BLaER1 treated with 17β-estradiol and CSF1 and Interleukin-3, amounts not matched to agents 10 nM and 100 nM (cell line): ENCODE data around the gene FAM53A.

Experiments
- H3K27ac ChIP-seq, 11 experiments: shearing (Covaris generic); formaldehyde crosslinking; 2 replicates each; pipeline ENCODE4 v1.8.1; 2022
- H3K27me3 ChIP-seq, 11 experiments: shearing (Covaris generic); formaldehyde crosslinking; 2 replicates each; pipeline ENCODE4 v1.8.1; 2022
- H3K36me3 ChIP-seq, 11 experiments: shearing (Covaris generic); formaldehyde crosslinking; 2 replicates each; pipeline ENCODE4 v1.8.1; 2022
- H3K4me1 ChIP-seq, 10 experiments: shearing (Covaris generic); formaldehyde crosslinking; 2 replicates each; pipeline ENCODE4 v1.8.1; 2022
- H3K4me2 ChIP-seq, 11 experiments: shearing (Covaris generic); formaldehyde crosslinking; 2 replicates each; pipeline ENCODE4 v1.8.1; 2022
- H3K4me3 ChIP-seq, 10 experiments: shearing (Covaris generic); formaldehyde crosslinking; 2 replicates each; pipeline ENCODE4 v1.8.1; 2022
- H3K9ac ChIP-seq, 11 experiments: shearing (Covaris generic); formaldehyde crosslinking; 2 replicates each; pipeline ENCODE4 v1.8.1; 2022
- H3K9me3 ChIP-seq, 11 experiments: shearing (Covaris generic); formaldehyde crosslinking; replicated peaks in 1 of 11; 2 replicates each; pipeline ENCODE4 v1.8.1; 2022
- H4K20me1 ChIP-seq, 11 experiments: shearing (Covaris generic); formaldehyde crosslinking; 2 replicates each; pipeline ENCODE4 v1.8.1; 2022
- Cebpa-rat ChIP-seq, 11 experiments: shearing (Covaris generic); IDR thresholded peaks; 2 replicates each; pipeline ENCODE4 v1.8.1; 2022

FAM53A gene

GRCh38 chr4:1683736-1684505 is at the start of gene FAM53A:
Gene FAM53A (minus strand): TSS chr4:1684313. CDS start chr4:1668741, 15,572 bp downstream.
- Histone ChIP-seq H3K9me3 (no peaks in the 10 kb centered on the region), H4K20me1 (peaks cover 0 to 12% (median 0%) of the 10 kb centered on the region in 11 experiments; a peak in 3 of 22 replicates), H3K4me3 (peak within 1 kb of the TSS; percentile 62 to 73 (median 68)), H3K4me2 (peak within 1 kb of the TSS; percentile 87 to 99 (median 97)), H3K27ac (peak within 1 kb of the TSS; percentile 55 to 83 (median 74); a peak in 21 of 22 replicates), H3K9ac (peak within 1 kb of the TSS; percentile 68 to 85 (median 79)), H3K27me3 (peaks cover 0 to 19% (median 15%) of the 10 kb centered on the region in 11 experiments; a peak in 13 of 22 replicates), H3K36me3 (peaks cover 0 to 9% (median 0%) of the 10 kb centered on the region in 11 experiments; a peak in 1 of 22 replicates), H3K4me1 (peaks cover 0 to 30% (median 20%) of the 10 kb centered on the region in 10 experiments; a peak in 18 of 20 replicates)
- no peak for TF ChIP-seq Cebpa-rat (IDR thresholded peaks at IDR 0.05)

- H3K4me1 ChIP-seq = peaks cover 15 to 34% (median 20%) of the 10 kb centered on the region in 10 experiments; a peak in 19 of 20 replicates
- H3K9ac ChIP-seq = peak overlapping the region in 1 of 11 experiments; percentile 24; a peak in 1 of 22 replicates
- peaks cover 68 to 100% (median 100%) of the 10 kb centered on the region in 11 experiments for H3K36me3 ChIP-seq
- no peak for TF ChIP-seq Cebpa-rat (IDR thresholded peaks at IDR 0.05)
- H3K4me2 ChIP-seq = no peak overlapping the region
- no peak overlapping the region for H3K27ac ChIP-seq
- H4K20me1 ChIP-seq = peaks cover 0 to 93% (median 55%) of the 10 kb centered on the region in 11 experiments; a peak in 18 of 22 replicates
- H3K27me3 ChIP-seq = no peaks in the 10 kb centered on the region
- peaks cover 21 to 34% (median 24%) of the 10 kb centered on the region in 11 experiments for H3K9me3 ChIP-seq
- H3K4me3 ChIP-seq = no peak overlapping the region
These were observed 48.8 kb upstream of the FAM53A start for GRCh38 chr4:1732911-1733310.

- peaks cover 4 to 17% (median 6%) of the 10 kb centered on the region in 11 experiments; a peak in 17 of 22 replicates for H3K9me3 ChIP-seq
- no peak overlapping the region for H3K4me2 ChIP-seq
- H4K20me1 ChIP-seq = peaks cover 0 to 99% (median 70%) of the 10 kb centered on the region in 11 experiments; a peak in 18 of 22 replicates
- peaks cover 51 to 100% (median 97%) of the 10 kb centered on the region in 11 experiments for H3K36me3 ChIP-seq
- peaks cover 31 to 51% (median 37%) of the 10 kb centered on the region in 10 experiments for H3K4me1 ChIP-seq
- H3K27ac ChIP-seq = no peak overlapping the region; a peak in 1 of 22 replicates
- no peak for TF ChIP-seq Cebpa-rat (IDR thresholded peaks at IDR 0.05)
- peak overlapping the region in 2 of 11 experiments; percentile 12 to 29; a peak in 2 of 22 replicates for H3K9ac ChIP-seq
- no peaks in the 10 kb centered on the region for H3K27me3 ChIP-seq
- H3K4me3 ChIP-seq = no peak overlapping the region
These were observed 47.1 kb upstream of the FAM53A start for GRCh38 chr4:1731180-1731579.

GRCh38 chr4:1730532-1731135 is 46.5 kb upstream of the FAM53A start:
- H3K4me2 ChIP-seq = peak overlapping the region in 1 of 11 experiments; percentile 100; a peak in 1 of 22 replicates
- TF ChIP-seq Cebpa-rat (IDR thresholded peaks at IDR 0.05) = no peak
- H4K20me1 ChIP-seq = peaks cover 0 to 99% (median 74%) of the 10 kb centered on the region in 11 experiments; a peak in 18 of 22 replicates
- peaks cover 46 to 100% (median 97%) of the 10 kb centered on the region in 11 experiments for H3K36me3 ChIP-seq
- peaks cover 36 to 57% (median 42%) of the 10 kb centered on the region in 10 experiments for H3K4me1 ChIP-seq
- peak overlapping the region in 2 of 11 experiments; percentile 12 to 29; a peak in 2 of 22 replicates for H3K9ac ChIP-seq
- H3K9me3 ChIP-seq = peaks cover 0 to 11% (median 1%) of the 10 kb centered on the region in 11 experiments; a peak in 13 of 22 replicates
- H3K27me3 ChIP-seq = no peaks in the 10 kb centered on the region
- no peak overlapping the region; a peak in 1 of 22 replicates for H3K27ac ChIP-seq
- no peak overlapping the region for H3K4me3 ChIP-seq

- Histone ChIP-seq H3K27ac (peak overlapping the region in 9 of 11 experiments; percentile 49 to 76 (median 65); a peak in 20 of 22 replicates), H3K36me3 (peaks cover 24 to 100% (median 97%) of the 10 kb centered on the region in 11 experiments), H3K9me3 (no peaks in the 10 kb centered on the region), H3K4me3 (peak overlapping the region in 6 of 10 experiments; percentile 22 to 61 (median 42); a peak in 9 of 20 replicates), H3K4me2 (peak overlapping the region; percentile 58 to 100 (median 90); a peak in 20 of 22 replicates), H3K4me1 (peaks cover 48 to 80% (median 62%) of the 10 kb centered on the region in 10 experiments), H4K20me1 (peaks cover 0 to 99% (median 83%) of the 10 kb centered on the region in 11 experiments; a peak in 18 of 22 replicates), H3K9ac (peak overlapping the region; percentile 34 to 70 (median 60); a peak in 19 of 22 replicates), H3K27me3 (no peaks in the 10 kb centered on the region)
- TF ChIP-seq Cebpa-rat (IDR thresholded peaks at IDR 0.05) = no peak
These were observed 44.2 kb upstream of the FAM53A start for GRCh38 chr4:1728061-1728980.

DNA sequence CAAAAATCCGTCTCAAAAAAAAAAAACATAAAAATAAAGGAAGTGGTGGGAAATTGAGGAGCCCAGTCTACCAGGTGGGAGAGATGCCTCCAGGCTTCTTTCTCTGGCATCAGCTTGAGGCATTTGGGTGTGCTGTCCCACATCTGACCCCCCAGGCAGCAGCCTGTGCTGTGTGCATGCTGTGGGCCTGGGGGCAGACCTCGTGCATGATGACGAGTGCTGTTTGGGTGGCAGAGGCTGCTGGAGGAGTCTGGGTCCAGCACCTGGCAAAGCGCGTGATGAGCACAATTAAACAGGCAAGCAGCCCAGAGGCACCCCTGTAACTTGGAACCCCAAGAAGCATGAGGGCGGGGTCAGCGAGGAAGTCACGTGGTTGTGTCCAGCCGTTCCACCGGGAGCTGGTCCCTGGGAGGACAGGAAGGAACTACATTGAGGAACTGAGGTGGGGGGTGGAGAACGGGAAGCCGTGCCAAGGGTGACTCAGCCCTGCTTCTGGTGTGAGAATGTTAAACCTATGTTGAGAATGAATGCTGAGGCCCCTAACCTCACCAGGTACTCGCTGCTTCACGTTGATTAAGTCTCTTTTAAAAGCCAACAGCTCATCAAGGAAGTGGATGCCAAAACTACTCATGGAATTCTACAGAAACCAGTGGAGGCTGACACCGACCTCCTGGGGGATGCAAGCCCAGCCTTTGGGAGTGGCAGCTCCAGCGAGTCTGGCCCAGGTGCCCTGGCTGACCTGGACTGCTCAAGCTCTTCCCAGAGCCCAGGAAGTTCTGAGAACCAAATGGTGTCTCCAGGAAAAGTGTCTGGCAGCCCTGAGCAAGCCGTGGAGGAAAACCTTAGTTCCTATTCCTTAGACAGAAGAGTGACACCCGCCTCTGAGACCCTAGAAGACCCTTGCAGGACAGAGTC is 43.3 kb upstream of the FAM53A start:
- peak overlapping the region; percentile 34 to 70 (median 60); a peak in 19 of 22 replicates for H3K9ac ChIP-seq

More for the DNA sequence above, 43.3 kb upstream of the FAM53A start:
- H3K27ac ChIP-seq = peak overlapping the region in 10 of 11 experiments; percentile 45 to 76 (median 63); a peak in 21 of 22 replicates
- H3K36me3 ChIP-seq = peaks cover 15 to 92% (median 87%) of the 10 kb centered on the region in 11 experiments
- TF ChIP-seq Cebpa-rat (IDR thresholded peaks at IDR 0.05) = no peak
- H3K4me3 ChIP-seq = peak overlapping the region in 8 of 10 experiments; percentile 14 to 61 (median 37); a peak in 13 of 20 replicates
- H3K9me3 ChIP-seq = no peaks in the 10 kb centered on the region
- H3K4me2 ChIP-seq = peak overlapping the region; percentile 58 to 100 (median 90)
- peaks cover 0 to 97% (median 78%) of the 10 kb centered on the region in 11 experiments; a peak in 18 of 22 replicates for H4K20me1 ChIP-seq
- no peaks in the 10 kb centered on the region for H3K27me3 ChIP-seq
- peaks cover 57 to 89% (median 71%) of the 10 kb centered on the region in 10 experiments for H3K4me1 ChIP-seq
